ENCODE results near the gene DHX40. TPM values are rescaled to one million over a fixed set of nuclear protein-coding genes. Genes with fewer than 3 reads are reported as not detected.

Gene DHX40
- total and polyA plus RNA-seq, 10 donors = 9.3 to 33.5 (median 25.4) TPM

- Histone ChIP-seq H3K4me1 (peaks cover 47 to 98% (median 80%) of the 10 kb centered on the region in 6 donors), H3K27ac (peak overlapping the region in 7 of 8 donors; percentile 39 to 66 (median 56))
Measured at GRCh38 chr17:59641799-59642484, 76.5 kb downstream of the DHX40 start.

GRCh38 chr17:59642565-59642964 is 77.2 kb downstream of the DHX40 start:
- no peak overlapping the region for H3K4me3 ChIP-seq
- H3K27me3 ChIP-seq (replicated peaks in 1 of 7) = no peaks in the 10 kb centered on the region
- peaks cover 0 to 37% (median 14%) of the 10 kb centered on the region in 6 donors for H3K36me3 ChIP-seq
- H3K4me1 ChIP-seq = peaks cover 46 to 100% (median 78%) of the 10 kb centered on the region in 6 donors
- no peaks in the 10 kb centered on the region for H3K9me3 ChIP-seq
- H3K27ac ChIP-seq = peak overlapping the region in 6 of 8 donors; percentile 39 to 66 (median 56)
- TF ChIP-seq POLR2AphosphoS5 (IDR thresholded peaks at IDR 0.05) = no peak
- TF ChIP-seq POLR2A (IDR thresholded peaks at IDR 0.05) = no peak
- TF ChIP-seq CTCF (IDR thresholded peaks at IDR 0.05 in 8 of 11, conservative IDR thresholded peaks at IDR 0.05 in 3 of 11) = no peak
- 57 to 92% (median 84%) methylated on average over 1 of the region's 1 CpG for WGBS, 5 donors
- intact Hi-C loops (cut with DNase I; ENCODE audit: low total_unique reads) = no loop called here
- DNase-seq = no peak

More at GRCh38 chr17:59641799-59642484, 76.5 kb downstream of the DHX40 start:
- intact Hi-C loops (cut with DNase I; ENCODE audit: low total_unique reads) = no loop called here
- TF ChIP-seq CTCF (IDR thresholded peaks at IDR 0.05 in 8 of 11, conservative IDR thresholded peaks at IDR 0.05 in 3 of 11) (no peak), POLR2A (IDR thresholded peaks at IDR 0.05) (no peak), POLR2AphosphoS5 (IDR thresholded peaks at IDR 0.05) (no peak)
- Histone ChIP-seq H3K36me3 (peaks cover 0 to 31% (median 10%) of the 10 kb centered on the region in 6 donors), H3K27me3 (replicated peaks in 1 of 7) (no peaks in the 10 kb centered on the region), H3K9me3 (no peaks in the 10 kb centered on the region), H3K4me3 (no peak overlapping the region)
- WGBS, 5 donors = 11 to 23% (median 13%) methylated on average over 2 of the region's 2 CpGs
- DNase-seq = no peak

- Histone ChIP-seq H3K9me3 (no peaks in the 10 kb centered on the region), H3K27ac (peak overlapping the region in 6 of 8 donors; percentile 1 to 66 (median 56)), H3K36me3 (peaks cover 0 to 46% (median 21%) of the 10 kb centered on the region in 6 donors), H3K4me1 (peaks cover 39 to 100% (median 70%) of the 10 kb centered on the region in 6 donors), H3K4me3 (no peak overlapping the region), H3K27me3 (replicated peaks in 1 of 7) (no peaks in the 10 kb centered on the region)
- DNase-seq = no peak
- intact Hi-C loops (cut with DNase I; ENCODE audit: low total_unique reads) = no loop called here
- 64 to 74% (median 72%) methylated on average over 5 of the region's 5 CpGs for WGBS, 5 donors
- TF ChIP-seq POLR2A (IDR thresholded peaks at IDR 0.05) = no peak
- peak in 1 of 11 experiments; percentile 23 for TF ChIP-seq CTCF (IDR thresholded peaks at IDR 0.05 in 8 of 11, conservative IDR thresholded peaks at IDR 0.05 in 3 of 11)
Measured at GRCh38 chr17:59643159-59644140, 78.0 kb downstream of the DHX40 start.
